ENCODE results near the gene GAPDHS.

DNA sequence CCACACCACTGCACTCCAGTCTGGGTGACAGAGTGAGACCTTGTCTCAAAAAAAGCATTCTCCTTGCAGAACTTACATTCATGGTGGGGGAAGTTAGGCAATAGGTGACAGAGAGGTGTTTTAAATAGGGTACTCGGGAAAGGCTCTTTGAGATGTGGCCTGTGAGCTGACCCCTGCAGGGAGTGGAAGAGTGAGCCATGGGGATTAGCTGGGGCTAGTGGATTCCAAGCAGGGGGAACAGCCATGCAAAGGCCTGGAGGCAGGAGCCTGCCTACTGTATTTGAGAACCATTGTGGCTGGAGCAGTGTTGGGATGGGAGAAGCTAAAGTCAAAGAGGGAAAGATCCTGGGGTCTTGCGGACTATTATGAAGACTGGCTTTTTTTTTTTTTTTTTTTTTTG is 15.9 kb upstream of the GAPDHS start:
- TF ChIP-seq, protein P1, sequence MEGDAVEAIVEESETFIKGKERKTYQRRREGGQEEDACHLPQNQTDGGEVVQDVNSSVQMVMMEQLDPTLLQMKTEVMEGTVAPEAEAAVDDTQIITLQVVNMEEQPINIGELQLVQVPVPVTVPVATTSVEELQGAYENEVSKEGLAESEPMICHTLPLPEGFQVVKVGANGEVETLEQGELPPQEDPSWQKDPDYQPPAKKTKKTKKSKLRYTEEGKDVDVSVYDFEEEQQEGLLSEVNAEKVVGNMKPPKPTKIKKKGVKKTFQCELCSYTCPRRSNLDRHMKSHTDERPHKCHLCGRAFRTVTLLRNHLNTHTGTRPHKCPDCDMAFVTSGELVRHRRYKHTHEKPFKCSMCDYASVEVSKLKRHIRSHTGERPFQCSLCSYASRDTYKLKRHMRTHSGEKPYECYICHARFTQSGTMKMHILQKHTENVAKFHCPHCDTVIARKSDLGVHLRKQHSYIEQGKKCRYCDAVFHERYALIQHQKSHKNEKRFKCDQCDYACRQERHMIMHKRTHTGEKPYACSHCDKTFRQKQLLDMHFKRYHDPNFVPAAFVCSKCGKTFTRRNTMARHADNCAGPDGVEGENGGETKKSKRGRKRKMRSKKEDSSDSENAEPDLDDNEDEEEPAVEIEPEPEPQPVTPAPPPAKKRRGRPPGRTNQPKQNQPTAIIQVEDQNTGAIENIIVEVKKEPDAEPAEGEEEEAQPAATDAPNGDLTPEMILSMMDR (IDR thresholded peaks at IDR 0.05; ENCODE audit: poor library complexity): no peak
- TF ChIP-seq EZH2 (IDR thresholded peaks at IDR 0.05; ENCODE audit: borderline replicate concordance): no peak

All from hepatocyte (in vitro differentiated cells).